GM12872 (cell line): ENCODE results near the gene STAT5B.

Experiments
- CTCF ChIP-seq: IDR thresholded peaks from 3 replicates; pipeline ENCODE4 v1.5.1; 2011; ENCODE audit warnings: low read depth, mild to moderate bottlenecking, low read length, moderate library complexity; ENCODE audit not compliant: insufficient read depth

The STAT5B gene

DNA sequence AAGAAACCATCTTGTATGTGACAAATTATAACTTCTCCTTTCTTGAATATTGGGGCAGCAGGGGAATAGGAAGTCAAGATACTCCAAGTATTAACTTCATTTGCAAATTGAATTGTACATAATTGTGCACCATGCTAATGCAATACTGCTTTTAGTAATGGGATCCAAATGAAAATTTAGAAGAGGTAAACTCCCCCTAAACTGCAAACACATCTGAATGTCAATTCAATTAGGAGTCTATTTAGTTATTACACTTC lies 4.5 kb downstream of the STAT5B start:
- no peak for TF ChIP-seq CTCF

DNA sequence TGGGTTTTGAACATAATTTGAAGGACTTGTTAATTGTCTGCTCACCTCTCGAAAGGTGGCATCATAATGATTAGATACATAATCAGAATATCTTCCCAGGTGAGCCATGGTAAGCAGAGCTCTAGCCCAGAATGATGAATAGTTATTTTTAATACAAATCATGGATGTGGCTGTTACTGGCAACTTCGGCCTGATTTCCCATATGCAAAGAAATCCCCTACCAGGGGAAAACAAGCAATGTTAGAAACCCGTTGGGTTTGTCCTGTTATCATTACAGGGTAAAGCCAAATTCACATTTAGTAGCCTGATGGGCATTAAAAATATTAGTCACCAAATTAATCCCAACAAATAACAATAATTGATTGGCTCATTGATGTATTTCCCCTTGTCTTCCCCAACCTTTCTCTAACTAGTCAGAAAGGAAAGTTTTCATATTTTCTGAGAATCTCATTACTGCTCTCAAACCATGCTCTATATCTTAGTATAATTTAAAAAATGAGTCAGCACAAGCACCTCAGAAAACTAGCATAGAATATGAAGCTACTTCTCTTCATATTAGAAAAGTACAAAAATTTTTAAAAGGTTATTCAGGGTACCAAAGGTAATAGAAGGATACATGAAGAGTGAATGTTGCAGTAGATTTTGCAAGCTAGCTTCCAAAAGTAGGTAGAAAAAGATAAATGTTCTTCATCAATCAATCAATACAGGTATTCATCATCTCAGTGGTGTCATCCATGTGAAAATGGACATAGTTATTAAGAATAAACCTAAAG lies 5.0 kb downstream of the STAT5B start:
- no peak for TF ChIP-seq CTCF

GRCh38 chr17:42270596-42270995 lies 5.6 kb downstream of the STAT5B start:
- TF ChIP-seq CTCF, result no peak

DNA sequence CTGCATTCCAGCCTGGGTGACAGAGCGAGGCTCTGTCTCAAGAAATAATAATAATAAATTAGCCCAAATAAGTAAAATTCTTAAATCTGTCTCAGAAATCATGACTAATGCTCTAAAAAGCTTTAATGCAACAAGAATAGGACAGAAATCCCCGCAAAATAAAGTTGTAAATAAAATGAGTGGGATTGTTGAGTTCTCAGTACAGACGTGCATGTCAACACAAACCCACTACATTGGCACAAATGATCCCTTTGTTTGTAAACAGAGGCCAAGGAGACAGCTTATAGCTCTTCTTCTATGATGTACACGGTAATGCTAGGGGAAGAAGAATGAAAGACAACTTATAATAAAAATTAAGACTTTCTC lies 6.0 kb downstream of the STAT5B start:
- TF ChIP-seq CTCF, result no peak

GRCh38 chr17:42268236-42268635 lies 8.0 kb downstream of the STAT5B start:
- no peak for TF ChIP-seq CTCF

- no peak for TF ChIP-seq CTCF
Measured at GRCh38 chr17:42266918-42267766, 9.0 kb downstream of the STAT5B start.

DNA sequence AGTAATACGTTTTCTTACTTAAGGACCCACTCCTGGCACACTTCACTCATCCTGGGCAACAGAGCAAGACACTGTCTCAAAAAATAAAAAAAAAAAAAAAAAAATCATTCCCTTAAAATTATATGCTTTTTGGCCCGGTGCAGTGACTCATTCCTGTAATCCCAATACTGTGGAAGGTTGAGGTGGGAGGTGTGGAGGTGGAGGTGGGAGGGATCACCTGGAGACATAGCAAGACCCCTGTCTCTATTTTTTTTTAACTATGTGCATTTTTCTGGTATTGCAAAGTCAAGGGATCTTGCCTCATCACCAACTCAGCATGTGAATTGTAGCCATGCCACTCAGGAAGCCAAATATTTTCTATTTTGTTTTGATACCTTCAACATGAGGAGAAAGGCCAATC lies 9.7 kb downstream of the STAT5B start:
- no peak for TF ChIP-seq CTCF
